Activated CD4-positive, alpha-beta T cell treated with anti-CD3 and anti-CD28 coated beads, Interleukin-2, amount 50 U/mL, for 24 hours (primary cell): ENCODE results near the gene STRC.
"Not testable (repeated sequence)": the region's sequence is repeated elsewhere in the genome, so short reads cannot be mapped to it uniquely, and the experiment has no call there.

Experiments
- DNase-seq, 2 donors: peaks; one replicate each; pipeline ENCODE4 v3.0.0-alpha.2; 2020; ENCODE audit warnings: low read depth in 1 of 2, low spot score in 1 of 2

STRC gene

GRCh38 chr15:43618700-43619099 is at the start of gene STRC:
TSS of gene STRC (minus strand) at chr15:43618800. CDS start at chr15:43618722, 78 bp downstream.
- not testable (repeated sequence) for DNase-seq

GRCh38 chr15:43666177-43666576 is 47.6 kb upstream of the STRC start:
- DNase-seq, result not testable (repeated sequence)

- DNase-seq, result not testable (repeated sequence)
These were observed 44.7 kb upstream of the STRC start for GRCh38 chr15:43663333-43663732.

- DNase-seq, result not testable (repeated sequence)
These were observed 43.7 kb upstream of the STRC start for GRCh38 chr15:43662293-43662692.

- not testable (repeated sequence) for DNase-seq
These were observed 41.1 kb upstream of the STRC start for GRCh38 chr15:43659727-43660126.

GRCh38 chr15:43649430-43649926 is 30.9 kb upstream of the STRC start:
- DNase-seq, result not testable (repeated sequence)

GRCh38 chr15:43648649-43649429 is 30.2 kb upstream of the STRC start, which contains the start of gene CATSPER2:
TSS of gene CATSPER2 (minus strand) at chr15:43648844. CDS start at chr15:43648061, 783 bp downstream.
- no peak for DNase-seq

- not testable (repeated sequence) for DNase-seq
These were observed 20.0 kb upstream of the STRC start for GRCh38 chr15:43638464-43639204.

GRCh38 chr15:43626937-43627336 is 8.3 kb upstream of the STRC start:
- not testable (repeated sequence) for DNase-seq

- no peak for DNase-seq
These were observed 6.5 kb upstream of the STRC start for GRCh38 chr15:43625106-43625505.

- DNase-seq, result not testable (repeated sequence)
These were observed 3.6 kb upstream of the STRC start for GRCh38 chr15:43622068-43622799.

- not testable (repeated sequence) for DNase-seq
These were observed 850 bp downstream of the STRC start for GRCh38 chr15:43617750-43618149.

- DNase-seq, result not testable (repeated sequence)
These were observed 16.4 kb downstream of the STRC start for GRCh38 chr15:43602233-43602632.

GRCh38 chr15:43600200-43600599 is 18.4 kb downstream of the STRC start:
- DNase-seq, result not testable (repeated sequence)

GRCh38 chr15:43599131-43599530 is 19.5 kb downstream of the STRC start:
- DNase-seq, result not testable (repeated sequence)

- not testable (repeated sequence) for DNase-seq
These were observed 25.0 kb downstream of the STRC start, which contains the start of gene CKMT1B for GRCh38 chr15:43593328-43594190. TSS of gene CKMT1B (plus strand) at chr15:43594027. CDS start at chr15:43594219, 192 bp downstream.

GRCh38 chr15:43592841-43593240 is 25.8 kb downstream of the STRC start:
- not testable (repeated sequence) for DNase-seq

- DNase-seq, result not testable (repeated sequence)
These were observed 28.7 kb downstream of the STRC start, which contains the start of gene PPIP5K1 for GRCh38 chr15:43589778-43590466. TSS of gene PPIP5K1 (minus strand) at chr15:43590208. CDS start at chr15:43584504, 5,704 bp downstream.

- not testable (repeated sequence) for DNase-seq
These were observed 44.0 kb downstream of the STRC start for GRCh38 chr15:43574607-43575006.
